Measurements from ENCODE around the gene EPAS1.

EPAS1 gene

DNA sequence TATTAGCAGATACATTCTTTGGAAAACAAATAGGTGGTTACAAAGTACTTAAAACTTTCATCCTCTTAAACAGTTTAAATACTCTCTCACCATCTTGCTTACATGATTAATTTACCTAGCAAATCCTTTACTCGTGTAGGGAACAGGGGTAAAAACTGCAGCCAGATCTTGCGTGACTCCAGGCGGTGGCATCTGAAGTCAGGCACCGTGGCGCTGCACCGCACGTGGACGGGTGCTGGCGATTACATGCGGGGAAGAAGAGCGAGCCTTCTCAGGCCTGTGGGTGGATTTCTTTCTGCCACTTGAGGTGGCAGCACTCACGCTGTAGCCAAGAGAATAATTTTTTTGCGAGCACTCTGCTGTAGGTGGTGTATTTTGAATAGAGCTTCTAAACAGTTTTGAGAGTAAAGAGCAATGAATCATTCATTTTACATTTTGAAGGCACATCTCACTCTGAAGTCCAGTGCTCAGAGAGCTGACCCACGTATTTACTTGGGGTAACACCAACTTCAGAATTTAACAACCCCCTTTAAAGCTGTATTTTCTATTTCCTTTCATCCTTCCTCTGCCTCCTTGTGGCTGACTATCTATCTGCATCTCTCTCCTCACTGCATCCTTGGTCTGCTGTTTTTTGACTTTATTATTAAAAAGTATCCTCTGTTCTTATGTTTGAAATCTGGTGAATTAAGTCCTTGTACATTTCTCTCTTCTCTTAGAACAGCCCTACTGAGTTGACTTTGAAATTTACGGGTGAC lies 68.9 kb downstream of the EPAS1 start:
- DNase-seq: peak; percentile 23

DNA sequence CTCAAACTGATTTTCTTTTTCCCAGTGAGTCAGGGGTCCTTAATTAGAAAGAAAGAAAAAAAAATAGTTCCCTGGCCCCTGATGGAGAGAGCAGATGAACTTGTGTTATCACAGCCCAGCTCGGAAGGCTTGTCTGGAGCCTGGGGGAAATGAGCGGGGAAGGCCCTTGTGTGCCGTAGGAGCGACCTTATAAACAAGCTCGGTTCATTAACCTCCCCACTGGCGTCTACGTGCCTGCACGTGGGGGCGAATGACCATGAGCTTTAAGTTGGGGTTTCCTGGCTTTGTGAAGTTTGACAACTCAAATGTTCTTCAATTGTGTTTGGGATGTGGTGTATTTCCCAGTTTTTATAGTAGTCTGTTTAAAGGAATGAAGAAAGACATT lies 69.5 kb downstream of the EPAS1 start:
- DNase-seq: no peak

DNA sequence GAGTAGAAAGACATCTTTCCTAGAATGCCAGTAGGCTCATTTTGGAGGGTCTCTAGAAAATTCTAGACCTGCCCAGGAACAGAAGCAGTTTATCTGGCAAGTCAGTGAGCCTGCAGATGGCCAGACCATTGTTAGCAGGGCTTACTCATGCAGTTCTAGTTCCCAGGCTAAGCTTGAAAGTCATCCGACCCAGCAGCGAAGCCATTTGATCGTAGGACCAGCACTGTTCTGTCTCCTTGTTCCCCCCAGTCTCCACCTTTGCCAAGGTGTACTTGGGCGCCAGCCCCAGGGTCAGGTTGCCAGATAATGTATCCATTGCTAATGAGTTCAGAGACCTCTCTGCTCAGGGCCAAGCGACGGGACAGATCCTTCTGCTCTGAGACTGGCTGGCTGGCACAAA lies 70.1 kb downstream of the EPAS1 start:
- DNase-seq: no peak

DNA sequence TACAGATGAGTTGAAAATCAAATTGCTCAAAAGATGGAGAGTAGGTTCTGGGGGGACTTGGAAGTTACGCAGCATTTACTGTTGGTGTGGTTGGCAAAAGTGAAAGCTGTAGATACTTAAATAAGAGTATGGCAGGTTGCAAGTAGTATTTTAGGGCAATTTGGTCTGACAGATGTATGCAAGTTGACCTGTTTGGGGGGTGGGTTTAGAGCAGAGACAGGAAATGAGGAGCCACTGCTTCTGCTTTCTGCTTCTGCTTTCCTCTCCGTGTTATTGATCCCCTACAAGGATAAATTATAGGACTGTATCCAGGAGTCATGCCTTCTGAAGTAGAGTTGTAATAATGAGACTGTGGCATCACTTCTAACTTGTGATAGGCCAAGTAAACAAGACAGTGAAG lies 71.2 kb downstream of the EPAS1 start:
- DNase-seq: no peak

DNA sequence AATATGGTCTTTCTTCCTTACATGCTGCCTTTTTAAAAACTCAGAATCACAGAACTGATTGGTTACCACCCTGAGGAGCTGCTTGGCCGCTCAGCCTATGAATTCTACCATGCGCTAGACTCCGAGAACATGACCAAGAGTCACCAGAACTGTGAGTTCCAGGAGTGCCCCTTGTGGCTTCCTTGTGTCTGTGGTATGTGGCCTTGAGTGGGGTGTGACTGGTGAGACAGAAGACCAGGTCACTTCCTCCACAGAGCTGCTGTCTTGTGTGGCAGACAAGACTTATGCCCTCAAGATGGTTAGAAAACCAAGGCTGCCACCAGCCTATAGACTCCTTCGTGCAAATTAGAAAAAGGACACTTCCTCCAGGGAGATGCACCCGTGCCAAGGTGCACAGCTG lies 72.6 kb downstream of the EPAS1 start:
- no peak for DNase-seq

DNA sequence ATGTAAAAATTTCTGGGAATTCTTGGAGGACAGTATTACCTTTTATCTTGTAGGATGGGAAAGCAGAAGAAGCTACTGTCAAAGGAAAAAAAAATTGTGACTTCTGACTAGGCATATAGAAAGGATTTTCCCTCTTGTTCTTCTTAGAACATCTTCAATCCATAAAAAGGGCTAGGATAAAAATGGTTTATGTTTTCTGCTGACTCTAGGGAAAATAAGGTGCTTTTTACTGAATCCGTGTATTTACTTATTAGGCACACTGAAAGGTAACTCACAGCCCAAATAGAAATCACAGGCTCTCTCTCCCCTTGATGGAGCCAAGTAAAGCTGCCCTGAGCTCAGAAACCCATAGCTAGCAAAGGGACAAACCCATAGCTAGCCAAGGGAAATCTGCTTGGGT lies 74.6 kb downstream of the EPAS1 start:
- DNase-seq: no peak

DNA sequence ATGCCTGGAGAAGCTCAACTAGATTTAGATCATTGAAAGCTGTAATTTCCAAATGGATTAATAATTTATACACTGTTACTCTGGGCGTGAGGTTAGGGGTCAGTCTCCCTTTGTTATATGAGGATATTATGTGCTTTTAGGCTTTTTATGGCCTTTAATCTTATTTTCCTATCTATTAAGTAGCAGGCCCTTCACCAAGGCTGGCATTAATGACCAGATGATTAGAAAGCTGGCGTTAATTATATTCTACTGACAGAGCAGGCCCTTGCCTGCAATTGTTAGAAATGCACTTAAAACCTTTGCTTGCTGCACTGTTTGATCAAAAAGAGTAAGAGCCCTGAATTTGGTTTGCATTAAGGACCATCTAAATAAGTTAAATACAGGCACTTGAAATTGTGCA lies 75.3 kb downstream of the EPAS1 start:
- DNase-seq: no peak

DNA sequence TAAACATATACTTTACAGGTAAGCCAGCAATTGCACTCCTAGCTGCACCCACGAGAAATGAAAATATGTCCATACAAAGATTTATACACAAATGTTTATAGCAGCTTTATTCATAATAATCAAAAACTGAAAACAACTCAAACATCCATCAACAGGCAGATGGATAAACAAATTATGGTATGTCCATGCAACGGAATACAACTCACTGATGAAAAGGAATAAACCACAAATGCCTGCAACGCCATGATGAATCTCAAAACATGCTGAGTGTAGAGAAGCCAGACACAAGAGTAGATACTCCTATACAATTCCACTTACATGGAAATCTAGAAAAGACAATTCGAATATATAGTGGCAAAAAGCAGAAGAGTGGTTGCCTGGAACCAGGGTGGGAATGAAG lies 76.0 kb downstream of the EPAS1 start:
- no peak for DNase-seq

DNA sequence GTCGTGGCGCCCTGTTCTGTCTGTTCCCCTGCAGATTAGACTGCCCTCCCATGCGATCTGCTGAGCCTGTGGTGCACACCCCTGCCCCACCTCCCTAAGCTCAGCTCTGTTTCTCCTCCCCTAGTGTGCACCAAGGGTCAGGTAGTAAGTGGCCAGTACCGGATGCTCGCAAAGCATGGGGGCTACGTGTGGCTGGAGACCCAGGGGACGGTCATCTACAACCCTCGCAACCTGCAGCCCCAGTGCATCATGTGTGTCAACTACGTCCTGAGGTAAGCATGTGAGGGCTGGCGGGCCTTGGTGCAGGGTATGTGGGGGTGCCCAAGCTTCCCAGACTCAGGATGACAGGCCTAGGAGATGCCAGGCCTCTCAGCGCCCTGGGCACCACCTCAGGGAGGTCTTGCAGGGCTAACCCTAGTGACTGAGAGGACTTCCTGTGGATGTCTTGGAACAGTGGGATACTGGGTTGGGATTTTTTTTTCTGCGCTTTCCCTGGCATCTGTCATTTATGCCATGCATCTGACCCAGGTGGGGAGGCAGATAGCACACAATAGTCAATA lies 78.4 kb downstream of the EPAS1 start:
- no peak for DNase-seq

DNA sequence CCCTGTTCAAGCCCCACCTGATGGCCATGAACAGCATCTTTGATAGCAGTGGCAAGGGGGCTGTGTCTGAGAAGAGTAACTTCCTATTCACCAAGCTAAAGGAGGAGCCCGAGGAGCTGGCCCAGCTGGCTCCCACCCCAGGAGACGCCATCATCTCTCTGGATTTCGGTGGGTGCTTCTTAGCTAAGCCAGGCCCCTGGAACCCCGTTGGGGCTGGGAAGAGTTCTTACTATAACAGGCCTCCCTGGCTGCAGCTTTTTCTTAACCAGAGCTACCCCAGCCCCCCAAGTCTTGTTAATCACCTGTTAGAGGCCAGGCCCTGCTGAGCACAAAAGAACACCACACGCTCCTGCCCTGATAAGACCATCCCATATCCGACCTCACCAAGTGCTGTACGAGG lies 79.4 kb downstream of the EPAS1 start:
- no peak for DNase-seq

DNA sequence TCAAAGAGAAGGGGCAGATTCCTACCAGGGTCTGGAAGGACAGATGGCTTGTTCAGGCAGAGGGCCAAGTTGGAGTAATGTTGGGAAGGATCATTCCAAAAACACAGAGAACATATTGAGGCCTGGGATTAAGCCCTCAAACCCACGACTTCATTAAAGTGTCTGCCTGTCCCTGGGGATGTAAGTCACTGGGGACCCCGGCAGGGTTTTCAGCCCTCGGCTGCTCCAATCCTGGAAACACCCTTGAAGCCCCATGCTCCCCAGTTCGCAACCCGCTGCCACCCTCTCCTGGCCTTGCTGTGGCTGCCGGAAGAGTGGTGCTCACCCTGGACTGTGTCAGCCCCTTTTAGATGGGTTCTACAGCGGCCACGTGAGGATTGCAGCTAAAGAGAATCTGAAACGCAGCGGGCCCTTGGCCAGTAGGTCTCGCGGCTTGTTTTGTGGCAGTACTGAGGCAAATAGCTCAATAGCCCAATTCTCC lies 79.9 kb downstream of the EPAS1 start:
- DNase-seq: no peak

DNA sequence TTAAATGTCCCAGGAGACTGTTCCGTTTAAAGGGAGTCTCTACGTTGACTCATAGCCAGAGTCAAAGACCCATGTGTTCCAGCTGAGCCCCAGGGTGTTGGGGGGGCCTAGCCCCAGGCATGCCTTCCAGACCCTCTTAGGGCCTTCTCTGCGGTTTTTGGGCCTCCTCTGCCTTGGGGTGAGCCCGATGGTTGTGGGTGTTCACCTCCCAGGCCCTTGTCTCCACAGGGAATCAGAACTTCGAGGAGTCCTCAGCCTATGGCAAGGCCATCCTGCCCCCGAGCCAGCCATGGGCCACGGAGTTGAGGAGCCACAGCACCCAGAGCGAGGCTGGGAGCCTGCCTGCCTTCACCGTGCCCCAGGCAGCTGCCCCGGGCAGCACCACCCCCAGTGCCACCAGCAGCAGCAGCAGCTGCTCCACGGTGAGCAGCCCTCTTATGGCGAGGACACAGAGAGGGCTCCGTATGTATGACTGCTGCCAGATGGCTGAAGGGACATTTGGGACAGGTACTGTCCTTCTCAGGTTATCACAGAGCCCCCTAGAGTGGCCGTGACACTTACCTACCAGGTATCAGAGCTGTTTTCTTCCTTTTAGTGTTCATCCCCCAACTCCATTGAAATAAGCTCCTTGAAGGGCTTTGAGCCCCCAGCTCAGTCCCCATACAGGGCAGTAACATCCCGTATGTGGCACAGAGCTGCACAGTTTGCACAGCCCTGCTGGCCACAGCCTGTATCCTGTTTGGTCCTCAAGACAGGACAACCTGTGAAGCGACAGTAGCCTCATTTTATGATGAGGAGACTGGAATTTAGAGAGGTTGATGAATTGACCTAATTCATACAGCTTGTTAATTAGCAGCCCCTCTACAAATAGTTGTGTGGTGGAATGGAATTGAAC lies 80.7 kb downstream of the EPAS1 start:
- DNase-seq: no peak

DNA sequence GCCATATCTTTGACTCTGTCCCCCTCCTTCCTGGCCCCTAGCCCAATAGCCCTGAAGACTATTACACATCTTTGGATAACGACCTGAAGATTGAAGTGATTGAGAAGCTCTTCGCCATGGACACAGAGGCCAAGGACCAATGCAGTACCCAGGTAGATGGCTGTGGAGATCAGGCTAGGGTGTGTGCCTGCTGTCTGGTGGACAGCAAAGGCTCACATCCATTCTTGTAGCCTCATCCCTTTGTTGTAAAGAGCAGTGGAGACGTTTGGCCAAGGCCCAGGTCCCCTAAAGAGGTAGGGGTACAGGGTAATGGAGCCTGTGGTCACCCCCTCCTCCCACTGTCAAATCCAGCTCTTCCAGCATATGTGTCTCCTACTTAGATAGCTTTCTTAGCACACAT lies 81.4 kb downstream of the EPAS1 start:
- DNase-seq: no peak

DNA sequence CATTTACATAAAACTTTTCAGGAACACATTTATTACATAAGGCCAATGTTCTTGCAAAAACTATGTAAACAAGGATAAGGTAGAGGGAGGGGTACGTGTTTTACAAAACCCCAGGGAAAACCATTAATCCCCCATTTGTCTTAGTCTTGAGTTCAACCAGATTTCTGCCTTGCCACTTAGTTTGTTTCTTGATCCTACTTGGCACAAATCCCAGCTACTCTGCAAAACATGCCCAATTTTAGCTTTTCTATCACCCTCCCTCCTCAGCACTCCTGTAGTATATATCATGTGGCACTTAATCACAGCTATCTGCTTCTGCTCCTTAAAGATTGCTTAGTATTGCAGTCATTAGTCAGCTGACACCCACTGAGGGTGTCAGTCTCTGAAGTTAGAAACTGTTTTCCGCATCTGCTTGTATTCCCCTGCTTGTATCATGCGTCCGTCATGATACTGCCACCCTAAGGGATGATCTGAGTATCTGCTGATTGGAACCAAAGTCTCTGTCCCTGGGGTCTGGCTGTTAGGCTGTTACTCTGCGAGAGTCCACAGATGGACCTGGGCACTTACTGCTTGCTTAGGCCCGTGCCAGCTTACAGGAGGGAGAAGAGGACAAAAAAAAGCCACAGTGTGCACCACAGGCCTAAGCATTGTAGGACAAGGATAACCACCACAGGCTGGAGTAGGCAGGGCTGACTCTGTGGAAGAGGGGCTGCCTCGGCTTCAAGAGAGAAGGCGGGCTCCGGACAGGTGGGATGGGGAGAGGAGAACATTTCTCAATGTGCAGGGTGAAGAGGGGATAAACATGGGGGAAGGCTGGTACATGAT lies 82.2 kb downstream of the EPAS1 start:
- no peak for DNase-seq

DNA sequence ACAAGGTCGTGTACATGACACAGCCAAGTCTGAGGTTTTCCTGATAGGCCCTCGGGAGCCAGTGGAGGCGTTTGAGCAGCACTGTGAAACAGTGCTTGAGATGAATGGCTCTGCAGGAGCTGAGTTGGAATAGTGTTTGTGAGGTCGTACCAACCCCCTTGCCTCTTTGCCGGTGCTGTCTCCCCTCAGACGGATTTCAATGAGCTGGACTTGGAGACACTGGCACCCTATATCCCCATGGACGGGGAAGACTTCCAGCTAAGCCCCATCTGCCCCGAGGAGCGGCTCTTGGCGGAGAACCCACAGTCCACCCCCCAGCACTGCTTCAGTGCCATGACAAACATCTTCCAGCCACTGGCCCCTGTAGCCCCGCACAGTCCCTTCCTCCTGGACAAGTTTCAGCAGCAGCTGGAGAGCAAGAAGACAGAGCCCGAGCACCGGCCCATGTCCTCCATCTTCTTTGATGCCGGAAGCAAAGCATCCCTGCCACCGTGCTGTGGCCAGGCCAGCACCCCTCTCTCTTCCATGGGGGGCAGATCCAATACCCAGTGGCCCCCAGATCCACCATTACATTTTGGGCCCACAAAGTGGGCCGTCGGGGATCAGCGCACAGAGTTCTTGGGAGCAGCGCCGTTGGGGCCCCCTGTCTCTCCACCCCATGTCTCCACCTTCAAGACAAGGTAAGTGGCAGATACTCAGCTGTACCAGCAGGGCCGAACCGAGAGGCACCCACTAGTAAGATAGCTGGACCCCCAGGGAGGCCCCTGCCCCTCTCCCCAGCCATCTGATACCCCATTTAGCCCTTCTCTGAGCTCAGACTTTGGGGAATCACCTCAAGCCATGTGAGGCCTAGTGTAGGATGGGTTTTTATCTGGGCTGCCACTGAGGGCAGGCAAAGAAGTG lies 83.1 kb downstream of the EPAS1 start:
- DNase-seq: no peak

DNA sequence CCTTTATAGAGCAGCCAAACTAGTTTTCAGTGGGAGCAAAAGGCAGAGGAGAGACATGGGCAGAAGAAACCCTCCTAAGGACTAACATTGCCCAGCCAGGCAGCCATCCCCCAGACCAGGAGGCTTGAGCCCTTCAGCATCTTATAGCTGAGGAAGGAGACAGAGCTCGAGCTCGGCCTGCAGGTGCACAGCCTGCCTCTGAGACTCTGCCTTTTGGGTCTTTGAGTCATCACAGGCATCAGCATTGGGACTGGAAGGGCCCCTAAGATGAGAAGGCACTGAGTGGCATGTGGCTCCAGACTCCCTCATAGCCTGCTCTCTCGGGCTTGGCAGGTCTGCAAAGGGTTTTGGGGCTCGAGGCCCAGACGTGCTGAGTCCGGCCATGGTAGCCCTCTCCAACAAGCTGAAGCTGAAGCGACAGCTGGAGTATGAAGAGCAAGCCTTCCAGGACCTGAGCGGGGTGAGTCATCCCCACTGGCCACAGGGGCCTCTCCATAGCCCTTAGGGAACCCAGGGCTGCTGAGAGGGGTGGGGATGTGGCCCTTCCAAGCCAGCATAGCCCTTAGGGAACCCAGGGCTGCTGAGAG lies 84.1 kb downstream of the EPAS1 start:
- DNase-seq: no peak

DNA sequence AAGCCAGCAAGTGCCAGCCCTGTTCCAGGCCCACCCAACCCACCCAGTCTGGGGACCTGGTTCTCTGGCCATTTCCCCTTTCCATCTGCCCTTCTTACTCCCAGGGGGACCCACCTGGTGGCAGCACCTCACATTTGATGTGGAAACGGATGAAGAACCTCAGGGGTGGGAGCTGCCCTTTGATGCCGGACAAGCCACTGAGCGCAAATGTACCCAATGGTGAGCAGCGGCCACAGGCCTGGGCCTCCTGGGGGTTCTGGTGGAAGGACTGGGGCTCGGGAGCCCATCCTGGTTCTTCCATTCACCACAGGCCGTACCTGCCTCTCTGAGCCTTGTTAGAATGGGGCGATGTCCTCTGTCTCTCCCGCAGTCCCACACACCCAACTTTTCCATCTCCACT lies 84.7 kb downstream of the EPAS1 start:
- DNase-seq: no peak

DNA sequence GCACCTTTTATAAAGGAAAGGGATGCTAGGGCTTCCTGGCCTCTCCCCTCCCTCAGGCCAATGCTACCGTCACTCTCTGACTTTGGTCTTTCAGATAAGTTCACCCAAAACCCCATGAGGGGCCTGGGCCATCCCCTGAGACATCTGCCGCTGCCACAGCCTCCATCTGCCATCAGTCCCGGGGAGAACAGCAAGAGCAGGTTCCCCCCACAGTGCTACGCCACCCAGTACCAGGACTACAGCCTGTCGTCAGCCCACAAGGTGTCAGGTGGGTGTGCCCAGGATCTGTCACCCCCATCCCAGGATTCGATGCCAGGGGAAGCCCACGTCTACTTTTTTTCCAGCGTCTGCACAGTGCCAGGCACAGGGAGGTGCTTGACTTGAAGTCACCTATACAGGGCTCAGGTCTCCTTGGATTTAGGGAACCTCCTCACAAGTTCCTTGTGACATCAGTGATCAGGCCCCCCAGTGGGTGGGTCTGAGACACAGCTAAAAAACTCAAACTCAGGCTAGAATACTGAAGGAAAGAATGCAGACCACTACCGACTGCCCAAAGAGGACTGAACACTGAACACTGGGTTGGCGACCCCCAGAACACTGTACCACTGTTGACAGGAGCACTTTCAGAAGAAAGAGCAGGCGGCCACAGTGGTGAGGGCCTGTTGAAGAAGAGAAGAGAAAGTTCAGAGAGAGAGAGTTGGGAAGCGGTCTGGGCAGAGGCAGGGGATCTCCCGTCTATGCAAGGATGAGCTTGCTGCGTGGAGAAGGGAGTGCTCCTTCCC lies 85.3 kb downstream of the EPAS1 start:
- no peak for DNase-seq

DNA sequence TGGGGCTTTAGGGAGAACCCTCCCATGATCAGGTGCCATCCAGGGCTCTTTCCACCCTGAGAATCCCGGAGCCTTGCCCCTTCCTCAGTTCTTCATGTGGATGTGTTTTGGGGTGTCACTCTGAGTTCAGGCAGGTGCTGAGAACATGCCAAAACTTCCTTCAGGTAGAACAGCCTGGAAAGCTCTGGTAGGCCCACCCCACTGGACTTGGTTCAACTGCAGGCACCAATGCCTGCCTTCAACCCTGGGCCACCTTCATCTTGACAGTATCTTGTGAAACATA lies 85.8 kb downstream of the EPAS1 start:
- DNase-seq: no peak

DNA sequence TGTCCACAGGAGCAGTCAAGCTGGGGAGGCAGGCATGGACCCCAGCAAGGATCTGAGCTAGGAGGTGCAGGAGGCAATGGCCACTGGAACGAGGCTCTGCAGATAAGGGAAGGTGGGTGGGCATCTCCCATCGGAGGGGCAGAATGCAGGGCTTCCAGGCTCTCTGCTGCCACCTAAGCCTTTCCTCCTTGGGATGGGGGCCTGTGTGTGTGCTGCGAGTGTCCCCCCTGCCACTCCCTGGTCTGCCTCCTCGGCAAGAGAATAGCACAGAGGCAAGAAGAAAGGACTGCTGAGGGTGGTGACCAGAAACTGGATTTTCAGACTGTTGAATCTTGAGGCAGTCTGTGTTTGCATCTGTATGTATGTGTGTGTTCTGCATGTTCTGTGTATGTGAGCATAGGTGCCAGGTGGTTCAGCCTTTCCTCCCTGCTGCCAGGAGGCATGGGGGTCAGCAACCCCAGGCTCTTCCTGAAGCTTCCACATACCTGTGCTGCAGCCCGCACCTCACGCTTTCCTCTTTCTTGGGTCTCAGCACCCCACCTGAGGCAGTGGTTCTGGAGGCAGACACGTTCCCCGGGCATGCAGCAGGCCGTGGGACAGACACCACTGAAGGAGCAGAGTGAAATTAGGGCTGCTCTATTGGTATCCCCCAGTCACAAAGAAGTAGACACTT lies 86.7 kb downstream of the EPAS1 start:
- DNase-seq: no peak

All from fibroblast of skin of back (primary cell).